Measurements from ENCODE around the gene FAM200A.

GRCh38 chr7:99551767-99552463 is at the start of gene FAM200A:
- TF ChIP-seq CTCF (IDR thresholded peaks at IDR 0.05), result no peak
- peak; percentile 56 to 79 for TF ChIP-seq POLR2A (IDR thresholded peaks at IDR 0.05)

Data from adrenal gland (tissue), 5 donors.